Measurements from ENCODE around the gene KCNC3.
"Not testable (repeated sequence)": the region's sequence is repeated elsewhere in the genome, so short reads cannot be mapped to it uniquely, and the experiment has no call there.

KCNC3 gene

GRCh38 chr19:50344661-50345318 lies 15.6 kb upstream of the KCNC3 start:
- no peak overlapping the region for H3K27ac ChIP-seq
- in situ Hi-C loops (cut with HindIII; ENCODE audit: low pct_ligation_motif_present, low sequenced_read_pairs), result no loop called here
- TF ChIP-seq CTCF (IDR thresholded peaks at IDR 0.05; ENCODE audit: low read depth, low read length, missing control alignments), result no peak
- DNase-seq, result no peak
- H3K36me3 ChIP-seq (replicated peaks), result no peaks in the 10 kb centered on the region
- H3K27me3 ChIP-seq (replicated peaks), result no peaks in the 10 kb centered on the region
- H3K4me3 ChIP-seq (ENCODE audit: low read depth, low read length), result no peak overlapping the region

DNA sequence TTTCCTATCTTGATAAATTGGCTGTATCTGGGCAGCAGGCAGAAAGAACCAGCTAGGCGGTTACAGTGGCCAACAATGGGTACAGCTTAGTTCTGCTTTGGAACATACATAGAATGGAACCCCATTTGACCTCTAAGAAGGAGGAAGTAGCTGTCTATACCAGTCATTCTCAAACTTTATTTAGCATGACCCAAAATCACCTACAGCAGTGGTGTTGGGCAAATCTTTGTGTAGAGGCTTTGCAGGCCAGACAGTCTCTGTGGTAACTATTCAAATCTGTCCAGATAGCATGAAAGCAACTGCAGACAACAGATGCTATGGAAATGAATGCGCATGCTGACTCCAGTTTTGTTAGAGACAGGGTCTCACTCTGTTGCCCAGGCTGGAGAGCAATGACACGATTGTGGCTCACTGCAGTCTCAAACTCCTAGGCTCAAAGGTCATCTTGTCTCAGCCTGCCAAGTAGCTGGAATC lies 12.0 kb upstream of the KCNC3 start:
- Histone ChIP-seq H3K27me3 (replicated peaks) (no peaks in the 10 kb centered on the region), H3K4me3 (ENCODE audit: low read depth, low read length) (no peak overlapping the region), H3K27ac (no peak overlapping the region), H3K36me3 (replicated peaks) (no peaks in the 10 kb centered on the region)
- DNase-seq, result no peak
- in situ Hi-C loops (cut with HindIII; ENCODE audit: low pct_ligation_motif_present, low sequenced_read_pairs), result no loop called here
- TF ChIP-seq CTCF (IDR thresholded peaks at IDR 0.05; ENCODE audit: low read depth, low read length, missing control alignments), result no peak

- no peak overlapping the region for H3K27ac ChIP-seq
- no peak for DNase-seq
- no peak for TF ChIP-seq CTCF (IDR thresholded peaks at IDR 0.05; ENCODE audit: low read depth, low read length, missing control alignments)
- H3K36me3 ChIP-seq (replicated peaks), result no peaks in the 10 kb centered on the region
- H3K27me3 ChIP-seq (replicated peaks), result no peaks in the 10 kb centered on the region
- no peak overlapping the region for H3K4me3 ChIP-seq (ENCODE audit: low read depth, low read length)
- in situ Hi-C loops (cut with HindIII; ENCODE audit: low pct_ligation_motif_present, low sequenced_read_pairs), result no loop called here
Measured at GRCh38 chr19:50340331-50340730, 11.2 kb upstream of the KCNC3 start.

DNA sequence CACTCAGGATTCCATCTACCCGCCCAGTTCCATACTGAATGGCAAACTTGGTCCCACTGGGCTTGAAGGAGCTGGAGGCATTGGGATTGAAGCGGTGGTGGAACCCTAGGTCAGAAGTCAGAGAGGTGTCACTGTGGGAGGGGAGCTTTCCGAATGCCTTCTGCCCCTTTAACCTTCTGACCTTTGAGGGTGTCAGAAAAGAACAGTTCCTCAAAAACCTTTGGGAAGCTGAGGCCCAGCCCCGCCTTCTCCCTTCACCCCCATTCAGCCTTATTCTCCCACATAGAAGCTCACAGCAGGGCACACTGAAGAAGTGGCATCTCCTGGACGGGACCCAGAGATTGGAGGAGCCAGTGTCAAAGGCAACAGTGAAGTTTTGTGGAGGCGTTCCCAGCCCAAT lies 7.9 kb upstream of the KCNC3 start:
- in situ Hi-C loops (cut with HindIII; ENCODE audit: low pct_ligation_motif_present, low sequenced_read_pairs); H3K4me3 ChIP-seq (ENCODE audit: low read depth, low read length); DNase-seq; H3K27me3 ChIP-seq (replicated peaks); H3K27ac ChIP-seq; H3K36me3 ChIP-seq (replicated peaks): not testable (repeated sequence)

GRCh38 chr19:50334741-50335421 lies 5.7 kb upstream of the KCNC3 start:
- no peaks in the 10 kb centered on the region for H3K36me3 ChIP-seq (replicated peaks)
- no peak overlapping the region for H3K27ac ChIP-seq
- no peak for DNase-seq
- in situ Hi-C loops (cut with HindIII; ENCODE audit: low pct_ligation_motif_present, low sequenced_read_pairs), result no loop called here
- H3K4me3 ChIP-seq (ENCODE audit: low read depth, low read length), result no peak overlapping the region
- H3K27me3 ChIP-seq (replicated peaks), result peaks cover 22% of the 10 kb centered on the region
- TF ChIP-seq CTCF (IDR thresholded peaks at IDR 0.05; ENCODE audit: low read depth, low read length, missing control alignments), result no peak

DNA sequence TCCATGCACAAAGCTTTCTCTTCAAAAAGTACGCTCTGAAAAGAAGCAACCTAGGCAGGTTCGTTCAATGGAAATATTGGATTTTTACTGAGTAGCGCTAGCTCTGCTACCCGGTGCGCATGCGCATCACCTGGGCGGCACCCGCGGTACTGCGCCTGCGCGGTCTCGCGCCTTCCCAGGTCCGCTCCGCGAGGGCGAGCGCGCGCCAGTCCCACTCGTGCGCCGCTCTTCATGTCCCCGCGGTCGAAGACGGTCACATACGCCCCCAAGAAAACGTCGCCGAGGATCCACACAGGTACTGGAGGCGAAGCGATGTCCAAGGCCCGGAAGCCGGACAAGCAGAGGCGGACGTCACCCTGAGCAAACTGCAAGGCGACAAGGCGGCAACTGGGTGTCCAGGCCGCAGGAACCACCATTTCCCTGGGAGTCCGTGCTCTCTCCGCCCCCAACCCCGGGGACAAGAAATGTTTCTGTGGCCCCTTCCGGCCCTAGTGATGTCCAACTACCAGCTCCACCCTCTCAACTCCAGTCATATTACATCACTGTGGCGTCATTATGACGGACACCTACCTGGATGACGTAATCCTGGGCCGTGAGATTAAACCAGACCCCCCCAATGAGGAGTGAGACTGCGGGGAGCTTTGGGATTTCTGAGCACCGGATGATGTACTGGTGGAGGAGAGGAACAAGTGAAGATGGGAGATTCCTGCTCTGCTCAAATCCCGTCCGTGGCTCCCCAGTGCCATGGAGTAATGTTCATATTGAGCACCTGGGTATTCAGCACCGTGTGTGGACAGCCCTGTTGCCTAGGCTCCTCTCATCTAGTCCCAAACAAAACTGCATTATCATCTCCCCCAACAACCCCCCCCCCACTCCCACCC lies 4.8 kb upstream of the KCNC3 start:
- H3K36me3 ChIP-seq (replicated peaks), result no peaks in the 10 kb centered on the region
- H3K27ac ChIP-seq, result peak overlapping the region; percentile 17
- DNase-seq, result no peak
- H3K4me3 ChIP-seq (ENCODE audit: low read depth, low read length), result peak overlapping the region; percentile 52
- in situ Hi-C loops (cut with HindIII; ENCODE audit: low pct_ligation_motif_present, low sequenced_read_pairs), result no loop called here
- TF ChIP-seq CTCF (IDR thresholded peaks at IDR 0.05; ENCODE audit: low read depth, low read length, missing control alignments), result no peak
- H3K27me3 ChIP-seq (replicated peaks), result peaks cover 22% of the 10 kb centered on the region
